IPS-18a (cell line): ENCODE data around the gene SUN1.

Experiments
- H3K27ac ChIP-seq: one replicate; pipeline ENCODE4 v1.5.1; 2013; ENCODE audit warnings: low read length
- H3K27me3 ChIP-seq: one replicate; pipeline ENCODE4 v1.6.1; 2013; ENCODE audit warnings: mild to moderate bottlenecking, low read length; ENCODE audit not compliant: control insufficient read depth, insufficient read depth
- H3K36me3 ChIP-seq: one replicate; pipeline ENCODE4 v1.6.1; 2013; ENCODE audit warnings: low read depth, low read length; ENCODE audit not compliant: control insufficient read depth
- H3K4me1 ChIP-seq: one replicate; pipeline ENCODE4 v1.6.1; 2013; ENCODE audit warnings: low read depth, low read length; ENCODE audit not compliant: control insufficient read depth
- H3K4me3 ChIP-seq: one replicate; pipeline ENCODE4 v1.5.1; 2013; ENCODE audit warnings: low read length
- H3K9ac ChIP-seq: one replicate; pipeline ENCODE4 v1.6.1; 2013; ENCODE audit warnings: mild to moderate bottlenecking, low read length, moderate library complexity
- H3K9me3 ChIP-seq: one replicate; pipeline ENCODE4 v1.6.1; 2013; ENCODE audit warnings: low read depth, low read length; ENCODE audit not compliant: control insufficient read depth

SUN1 gene

GRCh38 chr7:832167-832967 lies at the start of gene SUN1:
TSS of gene SUN1 (plus strand) at chr7:832476. CDS start at chr7:832525, 49 bp downstream.
- no peak within 1 kb of the TSS for H3K4me3 ChIP-seq
- peak within 1 kb of the TSS; percentile 17 for H3K27ac ChIP-seq
- H3K9ac ChIP-seq: no peak within 1 kb of the TSS
- no peaks in the 10 kb centered on the region for H3K9me3 ChIP-seq
- H3K27me3 ChIP-seq: no peaks in the 10 kb centered on the region
- no peaks in the 10 kb centered on the region for H3K36me3 ChIP-seq
- peaks cover 7% of the 10 kb centered on the region for H3K4me1 ChIP-seq

GRCh38 chr7:782718-783449 lies 49.4 kb upstream of the SUN1 start:
- no peak overlapping the region for H3K27ac ChIP-seq
- peaks cover 45% of the 10 kb centered on the region for H3K36me3 ChIP-seq

GRCh38 chr7:783556-784490 lies 48.5 kb upstream of the SUN1 start:
- H3K36me3 ChIP-seq: peaks cover 37% of the 10 kb centered on the region

More at GRCh38 chr7:782718-783449, 49.4 kb upstream of the SUN1 start:
- no peaks in the 10 kb centered on the region for H3K27me3 ChIP-seq
- H3K9ac ChIP-seq: no peak overlapping the region
- H3K4me3 ChIP-seq: no peak overlapping the region
- H3K4me1 ChIP-seq: no peaks in the 10 kb centered on the region
- H3K9me3 ChIP-seq: no peaks in the 10 kb centered on the region

GRCh38 chr7:784971-785370 lies 47.3 kb upstream of the SUN1 start:
- Histone ChIP-seq H3K4me3 (no peak overlapping the region), H3K27ac (no peak overlapping the region), H3K4me1 (no peaks in the 10 kb centered on the region), H3K27me3 (no peaks in the 10 kb centered on the region), H3K9ac (no peak overlapping the region), H3K36me3 (peaks cover 30% of the 10 kb centered on the region), H3K9me3 (no peaks in the 10 kb centered on the region)

More at GRCh38 chr7:783556-784490, 48.5 kb upstream of the SUN1 start:
- Histone ChIP-seq H3K9ac (no peak overlapping the region), H3K9me3 (no peaks in the 10 kb centered on the region), H3K4me1 (no peaks in the 10 kb centered on the region), H3K4me3 (no peak overlapping the region), H3K27ac (no peak overlapping the region), H3K27me3 (no peaks in the 10 kb centered on the region)

- H3K4me3 ChIP-seq: no peak overlapping the region
- H3K4me1 ChIP-seq: no peaks in the 10 kb centered on the region
- H3K9ac ChIP-seq: no peak overlapping the region
- peaks cover 28% of the 10 kb centered on the region for H3K36me3 ChIP-seq
- H3K27ac ChIP-seq: no peak overlapping the region
- no peaks in the 10 kb centered on the region for H3K27me3 ChIP-seq
- no peaks in the 10 kb centered on the region for H3K9me3 ChIP-seq
These were observed 46.9 kb upstream of the SUN1 start for GRCh38 chr7:785416-785815.

GRCh38 chr7:786472-787255 lies 45.6 kb upstream of the SUN1 start:
- Histone ChIP-seq H3K4me3 (no peak overlapping the region), H3K9ac (no peak overlapping the region), H3K27ac (no peak overlapping the region), H3K36me3 (peaks cover 16% of the 10 kb centered on the region), H3K4me1 (no peaks in the 10 kb centered on the region), H3K27me3 (no peaks in the 10 kb centered on the region), H3K9me3 (no peaks in the 10 kb centered on the region)

- no peaks in the 10 kb centered on the region for H3K4me1 ChIP-seq
- H3K36me3 ChIP-seq: peaks cover 15% of the 10 kb centered on the region
- H3K9me3 ChIP-seq: no peaks in the 10 kb centered on the region
- H3K9ac ChIP-seq: no peak overlapping the region
- no peak overlapping the region for H3K27ac ChIP-seq
- no peaks in the 10 kb centered on the region for H3K27me3 ChIP-seq
- no peak overlapping the region for H3K4me3 ChIP-seq
These were observed 44.7 kb upstream of the SUN1 start for GRCh38 chr7:787332-788240.

GRCh38 chr7:791519-791918 lies 40.8 kb upstream of the SUN1 start:
- Histone ChIP-seq H3K4me3 (no peak overlapping the region), H3K9ac (no peak overlapping the region)

GRCh38 chr7:794207-794606 lies 38.1 kb upstream of the SUN1 start:
- no peak overlapping the region for H3K4me3 ChIP-seq
- no peaks in the 10 kb centered on the region for H3K27me3 ChIP-seq
- no peak overlapping the region for H3K27ac ChIP-seq
- no peaks in the 10 kb centered on the region for H3K9me3 ChIP-seq
- H3K9ac ChIP-seq: no peak overlapping the region
- H3K36me3 ChIP-seq: peaks cover 3% of the 10 kb centered on the region
- H3K4me1 ChIP-seq: no peaks in the 10 kb centered on the region

More at GRCh38 chr7:791519-791918, 40.8 kb upstream of the SUN1 start:
- no peaks in the 10 kb centered on the region for H3K9me3 ChIP-seq
- H3K27ac ChIP-seq: no peak overlapping the region
- no peaks in the 10 kb centered on the region for H3K27me3 ChIP-seq
- H3K36me3 ChIP-seq: peaks cover 3% of the 10 kb centered on the region
- H3K4me1 ChIP-seq: no peaks in the 10 kb centered on the region

GRCh38 chr7:794671-795329 lies 37.5 kb upstream of the SUN1 start:
- Histone ChIP-seq H3K4me3 (no peak overlapping the region), H3K9me3 (no peaks in the 10 kb centered on the region), H3K27ac (no peak overlapping the region), H3K27me3 (no peaks in the 10 kb centered on the region), H3K36me3 (peaks cover 3% of the 10 kb centered on the region), H3K9ac (no peak overlapping the region), H3K4me1 (no peaks in the 10 kb centered on the region)
